Left lung (tissue), 10 donors: ENCODE results near the gene MYLK. TPM values are rescaled to one million over a fixed set of nuclear protein-coding genes. Genes with fewer than 3 reads are reported as not detected.

ENCODE experiments used
- ATAC-seq: fragments of 200-7000 bp; cut with Tn5 transposase; one replicate; pipeline ENCODE4 v1.9.1; 2020; ENCODE audit warnings: moderate library complexity
- DNase-seq, 4 donors: peaks; one replicate each; pipeline ENCODE4 v3.0.0-alpha.2; 2013 to 2020
- H3K27ac ChIP-seq, 2 donors: fragments of 200-600 bp; sonication (generic) in 1 of 2; one replicate each; pipeline versions ENCODE4 v1.5.0 to v1.8.0; 2020 to 2021
- H3K27me3 ChIP-seq, 2 donors: fragments of 200-600 bp; sonication (generic) in 1 of 2; one replicate each; pipeline versions ENCODE4 v1.5.0 to v1.8.0; 2020 to 2021
- H3K36me3 ChIP-seq, 2 donors: fragments of 200-600 bp; sonication (generic) in 1 of 2; one replicate each; pipeline versions ENCODE4 v1.5.0 to v1.8.0; 2020 to 2021
- H3K4me1 ChIP-seq, 2 donors: fragments of 200-600 bp; one replicate each; pipeline ENCODE4 v1.8.0; 2021
- H3K4me3 ChIP-seq, 2 donors: fragments of 200-600 bp; sonication (generic) in 1 of 2; one replicate each; pipeline versions ENCODE4 v1.5.0 to v1.8.0; 2020 to 2021; ENCODE audit warnings: mild to moderate bottlenecking in 1 of 2
- H3K9me3 ChIP-seq, 2 donors: fragments of 200-600 bp; sonication (generic) in 1 of 2; one replicate each; pipeline versions ENCODE4 v1.5.0 to v1.8.0; 2020 to 2021
- CTCF ChIP-seq, 2 donors: fragments of 200-600 bp; sonication (generic) in 1 of 2; IDR thresholded peaks; one replicate each; pipeline versions ENCODE4 v1.5.0 to v1.8.0; 2021; ENCODE audit warnings: antibody characterized with exemption in 2 of 2
- intact Hi-C, 2 donors: fragments of 100-400 bp; cut with DNase I; formaldehyde crosslinking; loops; one replicate each; pipeline versions ENCODE4 v1.11.2 to v1.14.2; 2022
- polyA plus RNA-seq, 6 donors: library from polyadenylated mRNA; unstranded; fragments of 120-200 nt; gene quantifications; one replicate each; pipeline ENCODE4 v1.2.1, GENCODE V29; 2013; ENCODE audit not compliant: insufficient read length in 6 of 6
- total RNA-seq, 2 donors: library from RNA; stranded (reverse); fragmentation: NEBNext Ultra II Directional; extraction: Animal tissue kit (Norgen Biotek cat#: 25700); gene quantifications; one replicate each; pipeline ENCODE4 v1.2.1, GENCODE V29; 2021
- donor health status: DM: no; HTN: yes; CAD: no.
- donor health status: DM: no; HTN: no; CAD: no.

MYLK gene
- total and polyA plus RNA-seq, 8 donors = 155 to 468 (median 410) TPM

GRCh38 chr3:123684636-123685035 is 199.5 kb downstream of the MYLK start:
- TF ChIP-seq CTCF (IDR thresholded peaks at IDR 0.05) = no peak
- no peaks in the 10 kb centered on the region for H3K27me3 ChIP-seq
- peaks cover 6 to 31% of the 10 kb centered on the region in 2 donors for H3K4me1 ChIP-seq
- no peaks in the 10 kb centered on the region for H3K9me3 ChIP-seq
- peaks cover 0 to 6% of the 10 kb centered on the region in 2 donors for H3K36me3 ChIP-seq
- H3K27ac ChIP-seq = no peak overlapping the region
- H3K4me3 ChIP-seq = no peak overlapping the region
- DNase-seq (no peak), ATAC-seq (no peak)
- intact Hi-C loops = no loop called here

- Histone ChIP-seq H3K36me3 (peaks cover 0 to 6% of the 10 kb centered on the region in 2 donors), H3K4me1 (peaks cover 6 to 26% of the 10 kb centered on the region in 2 donors), H3K27ac (no peak overlapping the region), H3K9me3 (no peaks in the 10 kb centered on the region), H3K27me3 (no peaks in the 10 kb centered on the region), H3K4me3 (no peak overlapping the region)
- DNase-seq = no peak
- no peak for TF ChIP-seq CTCF (IDR thresholded peaks at IDR 0.05)
- intact Hi-C loops = no loop called here
- no peak for ATAC-seq
Measured at GRCh38 chr3:123684209-123684608, 199.9 kb downstream of the MYLK start.

GRCh38 chr3:123683505-123684154 is 200.5 kb downstream of the MYLK start:
- H3K4me3 ChIP-seq = no peak overlapping the region
- intact Hi-C loops = no loop called here
- ATAC-seq = no peak
- H3K4me1 ChIP-seq = peaks cover 2 to 21% of the 10 kb centered on the region in 2 donors
- no peak for TF ChIP-seq CTCF (IDR thresholded peaks at IDR 0.05)
- H3K36me3 ChIP-seq = peaks cover 0 to 6% of the 10 kb centered on the region in 2 donors
- H3K27me3 ChIP-seq = no peaks in the 10 kb centered on the region
- DNase-seq = no peak
- H3K9me3 ChIP-seq = no peaks in the 10 kb centered on the region
- peak overlapping the region in 1 of 2 donors; percentile 38 for H3K27ac ChIP-seq

- no peak for TF ChIP-seq CTCF (IDR thresholded peaks at IDR 0.05)
- Histone ChIP-seq H3K9me3 (no peaks in the 10 kb centered on the region), H3K36me3 (peaks cover 0 to 6% of the 10 kb centered on the region in 2 donors), H3K27ac (peak overlapping the region; percentile 7 to 38), H3K4me3 (no peak overlapping the region), H3K4me1 (peaks cover 4 to 14% of the 10 kb centered on the region in 2 donors), H3K27me3 (no peaks in the 10 kb centered on the region)
- DNase-seq = no peak
- intact Hi-C loops = no loop called here
- ATAC-seq = no peak
Measured at GRCh38 chr3:123682781-123683504, 201.2 kb downstream of the MYLK start.

- Histone ChIP-seq H3K27me3 (no peaks in the 10 kb centered on the region), H3K4me3 (no peak overlapping the region), H3K4me1 (peaks cover 4 to 7% of the 10 kb centered on the region in 2 donors), H3K27ac (peak overlapping the region in 1 of 2 donors; percentile 8), H3K36me3 (peaks cover 0 to 6% of the 10 kb centered on the region in 2 donors), H3K9me3 (no peaks in the 10 kb centered on the region)
- ATAC-seq (no peak), DNase-seq (no peak)
- no peak for TF ChIP-seq CTCF (IDR thresholded peaks at IDR 0.05)
- intact Hi-C loops = no loop called here
Measured at GRCh38 chr3:123682302-123682701, 201.8 kb downstream of the MYLK start.
